ENCODE results near the gene COL15A1.

COL15A1 gene

GRCh38 chr9:99072040-99072394 lies 128.3 kb downstream of the COL15A1 start:
- Histone ChIP-seq H3K79me1 (ENCODE audit: low read length) (no peaks in the 10 kb centered on the region), H3K56ac (ENCODE audit: low read length) (no peak overlapping the region), H3K36me3 (ENCODE audit: control insufficient read depth, insufficient read depth, low read length) (no peaks in the 10 kb centered on the region), H4K5ac (ENCODE audit: low read length) (no peak overlapping the region), H3K4me1 (ENCODE audit: control insufficient read depth, low read depth, low read length) (peaks cover 2% of the 10 kb centered on the region), H3K23ac (ENCODE audit: low read length) (no peak overlapping the region), H3K9ac (ENCODE audit: low read length) (no peak overlapping the region), H3K27me3 (ENCODE audit: insufficient read depth, low read length, poor library complexity) (no peaks in the 10 kb centered on the region), H2BK15ac (replicated peaks; ENCODE audit: low read depth) (no peak overlapping the region), H3K27ac (ENCODE audit: low read depth, low read length) (no peak overlapping the region), H2BK120ac (ENCODE audit: low read depth, low read length) (no peak overlapping the region), H3K4ac (ENCODE audit: low read depth, low read length) (no peak overlapping the region), H3K4me3 (ENCODE audit: low read length) (no peak overlapping the region), H3K79me2 (ENCODE audit: control insufficient read depth, insufficient read depth, low read length) (no peaks in the 10 kb centered on the region), H4K8ac (ENCODE audit: low read depth, low read length) (no peak overlapping the region), H3K18ac (ENCODE audit: low read length) (no peak overlapping the region), H2AK5ac (ENCODE audit: low read length) (no peak overlapping the region), H3K4me2 (ENCODE audit: low read length) (no peak overlapping the region), H2BK5ac (ENCODE audit: low read length) (no peak overlapping the region)
- no peak for DNase-seq
- no CpG with 5 or more reads among the region's 6 CpGs for WGBS (ENCODE audit: extremely low coverage, insufficient coverage, low lambda C conversion rate)

GRCh38 chr9:99073347-99073746 lies 129.6 kb downstream of the COL15A1 start:
- H2BK120ac ChIP-seq (ENCODE audit: low read depth, low read length): no peak overlapping the region
- H3K56ac ChIP-seq (ENCODE audit: low read length): no peak overlapping the region
- no peak overlapping the region for H4K8ac ChIP-seq (ENCODE audit: low read depth, low read length)
- no peaks in the 10 kb centered on the region for H3K79me2 ChIP-seq (ENCODE audit: control insufficient read depth, insufficient read depth, low read length)
- peaks cover 2% of the 10 kb centered on the region for H3K4me1 ChIP-seq (ENCODE audit: control insufficient read depth, low read depth, low read length)
- no CpG with 5 or more reads among the region's 2 CpGs for whole genome bisulfite sequencing (ENCODE audit: extremely low coverage, insufficient coverage, low lambda C conversion rate)
- no peaks in the 10 kb centered on the region for H3K79me1 ChIP-seq (ENCODE audit: low read length)
- no peak overlapping the region for H3K4ac ChIP-seq (ENCODE audit: low read depth, low read length)
- no peak overlapping the region for H2BK15ac ChIP-seq (replicated peaks; ENCODE audit: low read depth)
- no peak for DNase-seq
- H3K4me3 ChIP-seq (ENCODE audit: low read length): no peak overlapping the region
- no peak overlapping the region for H4K5ac ChIP-seq (ENCODE audit: low read length)
- no peak overlapping the region for H2AK5ac ChIP-seq (ENCODE audit: low read length)
- H3K4me2 ChIP-seq (ENCODE audit: low read length): no peak overlapping the region
- no peak overlapping the region for H3K18ac ChIP-seq (ENCODE audit: low read length)
- no peak overlapping the region for H2BK5ac ChIP-seq (ENCODE audit: low read length)
- no peak overlapping the region for H3K23ac ChIP-seq (ENCODE audit: low read length)
- H3K36me3 ChIP-seq (ENCODE audit: control insufficient read depth, insufficient read depth, low read length): no peaks in the 10 kb centered on the region
- H3K27ac ChIP-seq (ENCODE audit: low read depth, low read length): no peak overlapping the region
- H3K9ac ChIP-seq (ENCODE audit: low read length): no peak overlapping the region
- H3K27me3 ChIP-seq (ENCODE audit: insufficient read depth, low read length, poor library complexity): no peaks in the 10 kb centered on the region

- no peak overlapping the region for H3K18ac ChIP-seq (ENCODE audit: low read length)
- H3K23ac ChIP-seq (ENCODE audit: low read length): no peak overlapping the region
- H3K9ac ChIP-seq (ENCODE audit: low read length): no peak overlapping the region
- no peak overlapping the region for H3K4me2 ChIP-seq (ENCODE audit: low read length)
- no peak overlapping the region for H4K8ac ChIP-seq (ENCODE audit: low read depth, low read length)
- no peaks in the 10 kb centered on the region for H3K36me3 ChIP-seq (ENCODE audit: control insufficient read depth, insufficient read depth, low read length)
- no peaks in the 10 kb centered on the region for H3K27me3 ChIP-seq (ENCODE audit: insufficient read depth, low read length, poor library complexity)
- no peak overlapping the region for H2BK15ac ChIP-seq (replicated peaks; ENCODE audit: low read depth)
- no peak overlapping the region for H3K27ac ChIP-seq (ENCODE audit: low read depth, low read length)
- DNase-seq: no peak
- no peaks in the 10 kb centered on the region for H3K79me2 ChIP-seq (ENCODE audit: control insufficient read depth, insufficient read depth, low read length)
- H3K4ac ChIP-seq (ENCODE audit: low read depth, low read length): no peak overlapping the region
- H3K56ac ChIP-seq (ENCODE audit: low read length): no peak overlapping the region
- H3K4me3 ChIP-seq (ENCODE audit: low read length): no peak overlapping the region
- no peak overlapping the region for H2BK120ac ChIP-seq (ENCODE audit: low read depth, low read length)
- H3K4me1 ChIP-seq (ENCODE audit: control insufficient read depth, low read depth, low read length): peaks cover 4% of the 10 kb centered on the region
- no peak overlapping the region for H2BK5ac ChIP-seq (ENCODE audit: low read length)
- no peak overlapping the region for H2AK5ac ChIP-seq (ENCODE audit: low read length)
- no CpG with 5 or more reads among the region's 8 CpGs for WGBS (ENCODE audit: extremely low coverage, insufficient coverage, low lambda C conversion rate)
- H3K79me1 ChIP-seq (ENCODE audit: low read length): no peaks in the 10 kb centered on the region
- no peak overlapping the region for H4K5ac ChIP-seq (ENCODE audit: low read length)
Observed at GRCh38 chr9:99073985-99074901, 130.5 kb downstream of the COL15A1 start.

GRCh38 chr9:99074902-99075245 lies 131.2 kb downstream of the COL15A1 start:
- no peak overlapping the region for H3K23ac ChIP-seq (ENCODE audit: low read length)
- no peak overlapping the region for H3K4me3 ChIP-seq (ENCODE audit: low read length)
- no peak overlapping the region for H3K18ac ChIP-seq (ENCODE audit: low read length)
- H4K8ac ChIP-seq (ENCODE audit: low read depth, low read length): no peak overlapping the region
- H3K79me2 ChIP-seq (ENCODE audit: control insufficient read depth, insufficient read depth, low read length): no peaks in the 10 kb centered on the region
- no peak overlapping the region for H2BK5ac ChIP-seq (ENCODE audit: low read length)
- no peak overlapping the region for H4K5ac ChIP-seq (ENCODE audit: low read length)
- H3K27me3 ChIP-seq (ENCODE audit: insufficient read depth, low read length, poor library complexity): no peaks in the 10 kb centered on the region
- H2AK5ac ChIP-seq (ENCODE audit: low read length): no peak overlapping the region
- no peak overlapping the region for H3K4me2 ChIP-seq (ENCODE audit: low read length)
- H3K9ac ChIP-seq (ENCODE audit: low read length): no peak overlapping the region
- no peak overlapping the region for H3K4ac ChIP-seq (ENCODE audit: low read depth, low read length)
- H2BK15ac ChIP-seq (replicated peaks; ENCODE audit: low read depth): no peak overlapping the region
- H3K79me1 ChIP-seq (ENCODE audit: low read length): no peaks in the 10 kb centered on the region
- H3K36me3 ChIP-seq (ENCODE audit: control insufficient read depth, insufficient read depth, low read length): no peaks in the 10 kb centered on the region
- no peak overlapping the region for H3K56ac ChIP-seq (ENCODE audit: low read length)
- WGBS (ENCODE audit: extremely low coverage, insufficient coverage, low lambda C conversion rate): no CpG with 5 or more reads among the region's 3 CpGs
- H3K27ac ChIP-seq (ENCODE audit: low read depth, low read length): no peak overlapping the region
- DNase-seq: no peak
- peaks cover 4% of the 10 kb centered on the region for H3K4me1 ChIP-seq (ENCODE audit: control insufficient read depth, low read depth, low read length)
- H2BK120ac ChIP-seq (ENCODE audit: low read depth, low read length): no peak overlapping the region

- Histone ChIP-seq H2BK120ac (ENCODE audit: low read depth, low read length) (no peak overlapping the region), H2BK15ac (replicated peaks; ENCODE audit: low read depth) (no peak overlapping the region), H3K56ac (ENCODE audit: low read length) (no peak overlapping the region), H3K18ac (ENCODE audit: low read length) (no peak overlapping the region), H4K8ac (ENCODE audit: low read depth, low read length) (no peak overlapping the region), H4K5ac (ENCODE audit: low read length) (no peak overlapping the region), H3K27me3 (ENCODE audit: insufficient read depth, low read length, poor library complexity) (no peaks in the 10 kb centered on the region), H3K4ac (ENCODE audit: low read depth, low read length) (no peak overlapping the region), H3K79me1 (ENCODE audit: low read length) (no peaks in the 10 kb centered on the region), H3K79me2 (ENCODE audit: control insufficient read depth, insufficient read depth, low read length) (no peaks in the 10 kb centered on the region), H3K4me1 (ENCODE audit: control insufficient read depth, low read depth, low read length) (peaks cover 4% of the 10 kb centered on the region), H3K4me3 (ENCODE audit: low read length) (no peak overlapping the region), H3K36me3 (ENCODE audit: control insufficient read depth, insufficient read depth, low read length) (no peaks in the 10 kb centered on the region), H2AK5ac (ENCODE audit: low read length) (no peak overlapping the region), H3K9ac (ENCODE audit: low read length) (no peak overlapping the region), H2BK5ac (ENCODE audit: low read length) (peak overlapping the region; percentile 21), H3K4me2 (ENCODE audit: low read length) (no peak overlapping the region), H3K27ac (ENCODE audit: low read depth, low read length) (no peak overlapping the region), H3K23ac (ENCODE audit: low read length) (no peak overlapping the region)
- WGBS (ENCODE audit: extremely low coverage, insufficient coverage, low lambda C conversion rate): no CpG with 5 or more reads among the region's 6 CpGs
- peak; percentile 81 for DNase-seq
Observed at GRCh38 chr9:99075246-99075912, 131.7 kb downstream of the COL15A1 start.

Measured in mesendoderm (in vitro differentiated cells).